HG03558 (cell line): ENCODE data around the gene C2orf81.
"Not testable (repeated sequence)": the region's sequence is repeated elsewhere in the genome, so short reads cannot be mapped to it uniquely, and the experiment has no call there.

ENCODE experiments used
- ATAC-seq: cut with Tn5 transposase; IDR thresholded peaks from one replicate; pipeline ENCODE4 v1.9.1; 2021; ENCODE audit warnings: moderate number of reproducible peaks; ENCODE audit not compliant: unreplicated experiment; ENCODE audit errors: extremely low read depth

The C2orf81 gene

GRCh38 chr2:74421221-74421870 is at the start of gene C2orf81, which contains the start of gene WDR54:
TSS of gene C2orf81 (minus strand) at chr2:74421619. CDS start at chr2:74421560, 59 bp downstream.
TSS of gene WDR54 (plus strand) at chr2:74421730. CDS start at chr2:74422154, 424 bp downstream.
- ATAC-seq = peak; percentile 69

GRCh38 chr2:74470742-74471141 is 49.3 kb upstream of the C2orf81 start:
- ATAC-seq = not testable (repeated sequence)

GRCh38 chr2:74464406-74464805 is 43.0 kb upstream of the C2orf81 start:
- ATAC-seq = no peak

GRCh38 chr2:74462786-74463105 is 41.3 kb upstream of the C2orf81 start:
- no peak for ATAC-seq

- ATAC-seq = no peak
Observed at GRCh38 chr2:74462054-74462785, 40.8 kb upstream of the C2orf81 start.

GRCh38 chr2:74461187-74462053 is 40.0 kb upstream of the C2orf81 start:
- no peak for ATAC-seq

- not testable (repeated sequence) for ATAC-seq
Observed at GRCh38 chr2:74460187-74460586, 38.8 kb upstream of the C2orf81 start.

- not testable (repeated sequence) for ATAC-seq
Observed at GRCh38 chr2:74459503-74460118, 38.2 kb upstream of the C2orf81 start.

GRCh38 chr2:74458938-74459363 is 37.5 kb upstream of the C2orf81 start:
- no peak for ATAC-seq

- ATAC-seq = peak; percentile 75
Observed at GRCh38 chr2:74458132-74458937, 36.9 kb upstream of the C2orf81 start, which contains the start of gene WBP1. TSS of gene WBP1 (plus strand) at chr2:74458438. CDS start at chr2:74458603, 165 bp downstream.

- ATAC-seq = no peak
Observed at GRCh38 chr2:74457549-74458131, 36.2 kb upstream of the C2orf81 start.

- no peak for ATAC-seq
Observed at GRCh38 chr2:74457129-74457548, 35.7 kb upstream of the C2orf81 start.

- peak; percentile 43 for ATAC-seq
Observed at GRCh38 chr2:74454654-74455511, 33.5 kb upstream of the C2orf81 start, which contains the start of gene INO80B. TSS of gene INO80B (plus strand) at chr2:74455087. CDS start at chr2:74455117, 30 bp downstream.

- ATAC-seq = no peak
Observed at GRCh38 chr2:74450570-74451190, 29.3 kb upstream of the C2orf81 start.

- ATAC-seq = no peak
Observed at GRCh38 chr2:74448771-74449170, 27.4 kb upstream of the C2orf81 start.

- ATAC-seq = no peak
Observed at GRCh38 chr2:74447230-74447999, 26.0 kb upstream of the C2orf81 start.
